MV-4-11 (cell line): Measurements from ENCODE around the gene IRAG1.

Experiments
- DNase-seq: peaks from one replicate; lab custom pipeline; 2025; lab: John Stamatoyannopoulos, UW

IRAG1 gene

GRCh38 chr11:10693509-10694081, at the start of gene IRAG1:
IRAG1 (minus strand) TSS chr11:10693755; CDS start chr11:10693602, 153 bp downstream.
- DNase-seq = no peak

- no peak for DNase-seq
These were observed 49.1 kb upstream of the IRAG1 start for GRCh38 chr11:10742460-10743208.

- DNase-seq = peak; percentile 91
These were observed 42.2 kb upstream of the IRAG1 start for GRCh38 chr11:10735481-10736475.

DNA sequence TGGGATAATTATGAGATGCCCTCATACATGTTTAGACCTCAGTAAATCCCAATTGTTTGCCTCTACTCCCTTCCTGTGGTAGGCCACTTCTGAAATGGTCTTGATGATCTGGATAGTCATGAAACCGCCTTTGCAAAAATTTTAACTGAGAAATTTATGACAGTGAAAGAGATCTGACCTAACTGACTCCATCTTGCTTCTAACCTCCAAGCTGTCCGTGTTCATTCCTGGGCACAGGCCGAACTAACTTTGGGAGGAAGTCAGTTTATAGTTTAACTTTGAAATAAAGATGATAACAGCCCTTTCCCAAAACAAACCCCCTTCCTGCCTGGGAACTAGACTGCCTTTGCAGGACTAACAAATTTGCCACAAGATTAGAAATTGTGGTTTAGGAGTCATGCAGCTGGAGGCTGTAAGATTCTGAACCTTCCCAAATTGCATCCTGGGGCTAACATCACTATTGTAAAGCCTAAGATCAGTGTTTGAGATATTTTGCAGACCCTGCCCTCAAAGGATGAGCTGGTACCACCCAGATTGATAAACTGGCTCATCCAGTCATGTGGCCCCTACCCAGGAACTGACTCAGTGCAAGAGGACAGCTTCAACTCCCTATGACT, 37.6 kb upstream of the IRAG1 start:
- DNase-seq = no peak

DNA sequence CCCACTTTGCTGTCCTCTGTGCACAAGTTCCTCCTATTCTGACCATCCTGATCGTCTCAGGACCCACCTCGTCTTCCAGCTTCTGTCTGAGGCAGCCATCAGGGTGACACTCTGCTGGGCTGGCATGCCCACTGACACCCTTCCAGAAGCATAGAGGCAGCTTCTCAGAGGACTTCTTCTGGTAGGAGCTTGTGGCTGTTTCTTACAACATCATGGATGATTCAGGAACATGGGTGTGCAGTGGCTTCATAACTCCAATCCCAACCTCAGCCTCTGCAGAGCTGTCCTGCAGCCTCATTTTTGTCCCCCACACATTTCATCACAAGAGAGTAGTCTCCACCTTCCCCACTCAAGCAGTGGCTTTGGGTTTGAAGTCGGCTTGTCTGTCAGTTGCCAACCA, 36.6 kb upstream of the IRAG1 start:
- peak; percentile 81 for DNase-seq

GRCh38 chr11:10728789-10729472, 35.4 kb upstream of the IRAG1 start:
- DNase-seq = peak; percentile 73

DNA sequence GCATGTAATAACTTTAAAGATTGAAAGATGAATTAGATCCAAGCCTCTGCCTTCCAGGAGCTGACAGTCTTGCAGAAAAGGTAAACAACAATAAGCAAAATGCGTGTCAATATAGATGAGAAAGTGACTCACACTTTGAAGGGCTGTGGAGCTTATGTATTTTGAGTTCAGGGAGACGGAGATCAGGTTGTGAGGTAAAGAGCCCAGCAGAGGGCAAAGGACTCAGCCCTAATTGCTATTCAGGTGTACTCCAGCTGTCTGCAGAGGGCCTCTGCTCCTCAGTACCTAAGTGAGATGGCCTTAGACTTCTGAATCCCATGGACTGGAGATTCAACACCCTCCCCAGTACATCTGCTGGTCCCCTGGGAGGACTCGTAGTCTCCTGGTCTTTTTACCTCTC, 34.6 kb upstream of the IRAG1 start:
- no peak for DNase-seq

DNA sequence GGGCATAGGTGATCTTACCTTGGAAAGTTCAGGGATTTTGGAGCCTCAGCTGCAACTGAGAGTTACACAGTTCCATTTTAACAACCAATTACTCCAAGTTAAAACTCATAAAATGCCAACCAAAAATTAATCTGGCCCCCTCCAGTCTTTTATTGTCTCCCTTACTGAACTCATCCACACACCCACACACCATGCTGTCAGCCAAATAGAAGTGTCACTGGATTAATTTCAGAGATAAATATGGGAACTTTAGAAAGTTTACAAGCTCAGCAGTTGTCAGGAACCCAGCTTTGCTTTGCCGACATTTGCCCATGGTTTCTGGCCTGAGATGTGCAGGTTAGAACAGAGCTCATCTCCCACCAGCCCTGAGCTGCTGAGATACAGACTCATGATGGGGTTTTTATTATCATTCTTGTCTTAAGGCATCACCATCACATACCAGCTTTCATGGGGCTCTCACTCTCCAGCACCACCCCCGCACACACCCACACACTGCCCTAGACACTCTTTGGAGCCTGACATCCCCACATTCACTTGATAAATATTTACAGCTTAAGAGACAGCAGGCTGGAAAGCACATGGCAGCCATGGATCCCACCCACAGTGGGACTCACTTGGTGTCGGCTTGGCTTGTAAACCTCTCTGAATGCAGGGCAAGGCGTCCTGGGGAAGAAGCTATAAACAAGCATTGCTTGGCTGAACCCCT, 33.7 kb upstream of the IRAG1 start:
- no peak for DNase-seq

- DNase-seq = no peak
These were observed 32.3 kb upstream of the IRAG1 start for GRCh38 chr11:10725907-10726253.

GRCh38 chr11:10725114-10725906, 31.8 kb upstream of the IRAG1 start:
- DNase-seq = peak; percentile 97

GRCh38 chr11:10722307-10722706, 28.8 kb upstream of the IRAG1 start:
- no peak for DNase-seq

DNA sequence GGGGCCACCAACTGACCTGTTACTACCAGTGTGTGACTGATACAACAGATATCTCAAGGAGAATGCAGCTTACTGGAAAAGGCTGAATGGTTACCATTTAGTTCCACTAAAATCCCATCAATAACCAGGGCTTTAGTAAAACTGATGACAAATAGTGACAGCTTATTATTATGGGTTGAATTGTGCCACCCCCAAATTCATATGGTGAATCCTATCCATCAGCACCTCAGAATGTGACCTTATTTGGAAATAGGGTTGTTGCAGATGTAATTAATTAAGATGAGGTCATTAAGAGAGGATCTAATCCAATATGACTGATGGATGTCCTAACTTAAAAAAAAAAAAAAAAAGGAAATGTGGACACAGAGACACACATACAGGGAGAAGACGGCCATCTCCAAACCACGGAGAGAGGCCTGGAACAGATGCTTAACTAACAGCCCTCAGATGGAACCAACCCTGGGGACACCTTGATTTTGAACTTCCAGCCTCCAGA, 27.4 kb upstream of the IRAG1 start:
- no peak for DNase-seq

- DNase-seq = no peak
These were observed 26.1 kb upstream of the IRAG1 start for GRCh38 chr11:10719616-10720015.

GRCh38 chr11:10716543-10717259, 23.1 kb upstream of the IRAG1 start:
- no peak for DNase-seq

GRCh38 chr11:10716122-10716521, 22.6 kb upstream of the IRAG1 start:
- DNase-seq = no peak

GRCh38 chr11:10715571-10715970, 22.0 kb upstream of the IRAG1 start:
- no peak for DNase-seq

- no peak for DNase-seq
These were observed 15.9 kb upstream of the IRAG1 start for GRCh38 chr11:10709299-10710086.

- DNase-seq = no peak
These were observed 14.6 kb upstream of the IRAG1 start for GRCh38 chr11:10708131-10708530.

- no peak for DNase-seq
These were observed 8.4 kb upstream of the IRAG1 start for GRCh38 chr11:10701982-10702381.
